Duodenal mucosa (tissue), 2 donors: ENCODE data around the gene NT5DC1.

Experiments used
- H3K27ac ChIP-seq: one replicate; pipeline ENCODE4 v1.7.0; 2013; ENCODE audit warnings: low read depth, low read length
- H3K27me3 ChIP-seq, 2 donors: one replicate each; pipeline ENCODE4 v1.7.0; 2013; ENCODE audit warnings: low read length in 2 of 2, control low read depth in 1 of 2; ENCODE audit not compliant: insufficient read depth in 2 of 2, control insufficient read depth in 1 of 2
- H3K36me3 ChIP-seq, 2 donors: one replicate each; pipeline ENCODE4 v1.7.0; 2013; ENCODE audit warnings: low read length in 2 of 2, control low read depth in 1 of 2; ENCODE audit not compliant: insufficient read depth in 2 of 2, control insufficient read depth in 1 of 2
- H3K4me1 ChIP-seq, 2 donors: one replicate each; pipeline ENCODE4 v1.7.0; 2013; ENCODE audit warnings: low read length in 2 of 2, control low read depth in 1 of 2; ENCODE audit not compliant: insufficient read depth in 2 of 2, control insufficient read depth in 1 of 2
- H3K4me3 ChIP-seq, 2 donors: one replicate each; pipeline ENCODE4 v1.7.0; 2013; ENCODE audit warnings: low read length in 2 of 2, low read depth in 1 of 2
- H3K9ac ChIP-seq, 2 donors: one replicate each; pipeline ENCODE4 v1.7.0; 2013; ENCODE audit warnings: low read length in 2 of 2, low read depth in 1 of 2
- H3K9me3 ChIP-seq, 2 donors: one replicate each; pipeline ENCODE4 v1.7.0; 2013; ENCODE audit warnings: low read length in 2 of 2, control low read depth in 1 of 2; ENCODE audit not compliant: control insufficient read depth in 1 of 2

The NT5DC1 gene

GRCh38 chr6:116298273-116298672, 197.6 kb downstream of the NT5DC1 start:
- H3K27me3 ChIP-seq, result no peaks in the 10 kb centered on the region
- no peaks in the 10 kb centered on the region for H3K36me3 ChIP-seq
- no peak overlapping the region for H3K27ac ChIP-seq
- no peak overlapping the region for H3K9ac ChIP-seq
- H3K9me3 ChIP-seq, result peaks cover 7 to 9% of the 10 kb centered on the region in 2 donors
- no peaks in the 10 kb centered on the region for H3K4me1 ChIP-seq
- no peak overlapping the region for H3K4me3 ChIP-seq

- H3K27ac ChIP-seq, result no peak overlapping the region
- no peak overlapping the region for H3K4me3 ChIP-seq
- H3K4me1 ChIP-seq, result no peaks in the 10 kb centered on the region
- no peak overlapping the region for H3K9ac ChIP-seq
- no peaks in the 10 kb centered on the region for H3K36me3 ChIP-seq
- H3K27me3 ChIP-seq, result no peaks in the 10 kb centered on the region
- peaks cover 7 to 9% of the 10 kb centered on the region in 2 donors for H3K9me3 ChIP-seq
Measured at GRCh38 chr6:116298973-116299372, 198.3 kb downstream of the NT5DC1 start.
